Right lobe of liver (tissue), 6 donors: ENCODE results near the gene AAK1. TPM values are rescaled to one million over a fixed set of nuclear protein-coding genes. Genes with fewer than 3 reads are reported as not detected.

Source experiments
- ATAC-seq, 4 donors: fragments of 200-7000 bp; cut with Tn5 transposase; one replicate each; pipeline ENCODE4 v1.9.1; 2020; ENCODE audit warnings: mild to moderate bottlenecking in 4 of 4, moderate library complexity in 4 of 4
- DNase-seq, 3 donors: peaks; one replicate each; pipeline ENCODE4 v3.0.0-alpha.2; 2020
- H3K27ac ChIP-seq, 3 donors: fragments of 200-600 bp; one replicate each; pipeline ENCODE4 v1.8.0; 2022
- H3K27me3 ChIP-seq, 2 donors: fragments of 200-600 bp; one replicate each; pipeline ENCODE4 v1.8.0; 2022
- H3K36me3 ChIP-seq, 4 donors: fragments of 200-600 bp; sonication (generic) in 1 of 4; one replicate each; pipeline versions ENCODE4 v1.5.1 to v1.8.0; 2017 to 2022; ENCODE audit warnings: control low read depth in 1 of 4
- H3K4me1 ChIP-seq, 4 donors: fragments of 200-600 bp; sonication (generic) in 1 of 4; one replicate each; pipeline versions ENCODE4 v1.5.1 to v1.8.0; 2017 to 2022; ENCODE audit warnings: control low read depth in 1 of 4
- H3K4me3 ChIP-seq, 3 donors: fragments of 200-600 bp; one replicate each; pipeline ENCODE4 v1.8.0; 2022
- H3K9me3 ChIP-seq, 4 donors: fragments of 200-600 bp; sonication (generic) in 1 of 4; one replicate each; pipeline versions ENCODE4 v1.5.1 to v1.8.0; 2017 to 2022; ENCODE audit warnings: control low read depth in 1 of 4
- POLR2A ChIP-seq: fragments of 450-650 bp; IDR thresholded peaks from one replicate; pipeline ENCODE4 v1.6.1; 2017; ENCODE audit warnings: antibody characterized with exemption, mild to moderate bottlenecking
- WGBS: methylation state at CpG from one replicate; pipeline ENCODE4 v1.1.6; 2018; ENCODE audit warnings: low coverage, low lambda C conversion rate; ENCODE audit not compliant: insufficient coverage; ENCODE audit errors: missing lambda C conversion rate; 5-methylcytosine and 5-hydroxymethylcytosine counted together
- intact Hi-C, 2 donors: fragments of 100-400 bp; cut with DNase I; formaldehyde crosslinking; loops; one replicate each; pipeline versions ENCODE4 v1.11.2 to v1.14.1; 2022
- total RNA-seq, 6 experiments: library from RNA; depleted of rRNA in 2 of 6; stranded (reverse); fragments of >200 nt in 2 of 6; fragmentation: NEBNext Ultra II Directional in 3 of 6; extraction: Animal tissue kit (Norgen Biotek cat#: 25700) in 3 of 6; gene quantifications; one replicate each; pipeline versions ENCODE4 v1.1.0 to v1.2.4, GENCODE V29; 2016 to 2023
- TF ChIP-seq, protein P1 (sequence below), 4 donors: fragments of 200-600 bp in 3 of 4; fragments of 450-650 bp in 1 of 4; IDR thresholded peaks; one replicate each; pipeline versions ENCODE4 v1.5.1 to v1.8.0; 2016 to 2022; ENCODE audit warnings: antibody characterized with exemption in 4 of 4, mild to moderate bottlenecking in 2 of 4
- donor health status: DM: no; HTN: yes; CAD: no.
- donor health status: DM: no; HTN: no; CAD: no.
- donor health status: DM: no; HTN: no; CAD: no.
- donor health status: DM: no; HTN: yes; CAD: no.
- donor health status: DM: no; HTN: yes; CAD: no.

The AAK1 gene
- total RNA-seq, 6 experiments from 2014 or later, result 12.7 to 30.5 (median 20.5) TPM

DNA sequence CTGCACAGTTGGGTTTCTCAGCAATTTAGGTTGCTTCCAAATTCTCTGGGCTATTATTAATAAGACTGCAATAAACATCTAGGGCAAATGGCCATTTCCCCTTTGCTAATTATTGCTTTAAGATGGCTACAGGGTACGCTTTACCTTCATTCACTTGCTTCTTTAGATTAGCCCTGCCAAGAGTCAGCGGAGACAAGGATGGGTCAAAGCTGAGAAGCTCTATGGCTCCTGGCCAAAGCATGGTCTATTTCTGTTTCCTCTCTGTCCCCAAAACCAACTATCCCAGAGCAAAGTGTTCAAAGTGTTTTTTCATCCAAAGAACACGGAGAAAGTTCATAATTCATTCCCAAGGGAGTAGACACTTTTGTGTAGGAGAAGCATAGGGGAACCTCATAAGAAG lies 131.1 kb downstream of the AAK1 start:
- ATAC-seq (no peak), DNase-seq (no peak)
- Histone ChIP-seq H3K27me3 (no peaks in the 10 kb centered on the region), H3K4me3 (no peak overlapping the region), H3K27ac (no peak overlapping the region), H3K36me3 (peaks cover 0 to 32% (median 3%) of the 10 kb centered on the region in 4 donors), H3K9me3 (no peaks in the 10 kb centered on the region), H3K4me1 (no peaks in the 10 kb centered on the region)
- TF ChIP-seq POLR2A, result no peak
- TF ChIP-seq, protein P1, sequence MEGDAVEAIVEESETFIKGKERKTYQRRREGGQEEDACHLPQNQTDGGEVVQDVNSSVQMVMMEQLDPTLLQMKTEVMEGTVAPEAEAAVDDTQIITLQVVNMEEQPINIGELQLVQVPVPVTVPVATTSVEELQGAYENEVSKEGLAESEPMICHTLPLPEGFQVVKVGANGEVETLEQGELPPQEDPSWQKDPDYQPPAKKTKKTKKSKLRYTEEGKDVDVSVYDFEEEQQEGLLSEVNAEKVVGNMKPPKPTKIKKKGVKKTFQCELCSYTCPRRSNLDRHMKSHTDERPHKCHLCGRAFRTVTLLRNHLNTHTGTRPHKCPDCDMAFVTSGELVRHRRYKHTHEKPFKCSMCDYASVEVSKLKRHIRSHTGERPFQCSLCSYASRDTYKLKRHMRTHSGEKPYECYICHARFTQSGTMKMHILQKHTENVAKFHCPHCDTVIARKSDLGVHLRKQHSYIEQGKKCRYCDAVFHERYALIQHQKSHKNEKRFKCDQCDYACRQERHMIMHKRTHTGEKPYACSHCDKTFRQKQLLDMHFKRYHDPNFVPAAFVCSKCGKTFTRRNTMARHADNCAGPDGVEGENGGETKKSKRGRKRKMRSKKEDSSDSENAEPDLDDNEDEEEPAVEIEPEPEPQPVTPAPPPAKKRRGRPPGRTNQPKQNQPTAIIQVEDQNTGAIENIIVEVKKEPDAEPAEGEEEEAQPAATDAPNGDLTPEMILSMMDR (IDR thresholded peaks at IDR 0.05), result no peak
- WGBS, result 80% methylated on average over 3 of the region's 3 CpGs
- intact Hi-C loops, result no loop called here

DNA sequence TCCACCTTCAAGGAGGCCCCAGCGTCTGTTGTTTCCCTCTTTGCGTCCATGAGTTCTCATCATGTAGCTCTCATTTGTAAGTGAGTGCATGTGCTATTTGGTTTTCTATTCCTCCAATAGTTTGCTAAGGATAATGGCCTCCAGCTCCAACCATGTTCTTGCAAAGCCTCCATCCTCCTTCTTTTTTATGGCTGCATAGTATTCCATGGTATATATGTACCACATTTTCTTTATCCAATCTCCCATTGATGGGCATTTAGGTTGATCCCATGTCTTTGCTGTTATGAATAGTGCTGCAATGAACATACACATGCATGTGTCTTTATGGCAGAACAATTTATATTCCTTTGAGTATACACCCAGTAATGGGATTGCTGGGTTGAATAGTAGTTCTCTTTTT lies 133.3 kb downstream of the AAK1 start:
- Histone ChIP-seq H3K36me3 (peaks cover 0 to 38% (median 5%) of the 10 kb centered on the region in 4 donors), H3K27me3 (no peaks in the 10 kb centered on the region), H3K4me1 (no peaks in the 10 kb centered on the region), H3K9me3 (no peaks in the 10 kb centered on the region), H3K4me3 (no peak overlapping the region), H3K27ac (no peak overlapping the region)
- 93% methylated on average over 2 of the region's 2 CpGs for WGBS
- TF ChIP-seq POLR2A, result no peak
- TF ChIP-seq, protein P1 (IDR thresholded peaks at IDR 0.05), result no peak
- no peak for ATAC-seq
- intact Hi-C loops, result no loop called here
- DNase-seq, result no peak

DNA sequence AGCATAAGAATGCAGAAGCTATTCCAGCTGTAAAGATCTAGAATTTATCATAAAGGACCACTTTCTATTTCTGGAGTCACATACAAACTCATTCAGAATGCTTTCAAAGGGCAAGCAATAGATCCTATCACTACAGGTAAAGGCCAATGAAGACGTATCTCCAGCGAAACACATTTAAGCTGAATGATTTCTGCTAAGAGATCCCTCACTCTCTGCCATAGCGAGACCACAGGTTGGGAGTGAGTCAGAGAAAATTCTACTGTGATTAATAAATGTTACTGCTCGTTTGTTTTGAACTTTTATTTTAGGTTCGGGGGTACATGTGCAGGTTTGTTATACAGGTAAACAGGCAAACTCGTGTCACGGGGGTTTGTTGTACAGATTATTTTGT lies 133.8 kb downstream of the AAK1 start:
- Histone ChIP-seq H3K4me1 (no peaks in the 10 kb centered on the region), H3K4me3 (no peak overlapping the region), H3K27me3 (no peaks in the 10 kb centered on the region), H3K9me3 (no peaks in the 10 kb centered on the region), H3K27ac (no peak overlapping the region), H3K36me3 (peaks cover 0 to 38% (median 6%) of the 10 kb centered on the region in 4 donors)
- TF ChIP-seq, protein P1 (IDR thresholded peaks at IDR 0.05), result no peak
- TF ChIP-seq POLR2A, result no peak
- WGBS, result 97% methylated on average over 3 of the region's 7 CpGs
- DNase-seq (no peak), ATAC-seq (no peak)
- intact Hi-C loops, result no loop called here

DNA sequence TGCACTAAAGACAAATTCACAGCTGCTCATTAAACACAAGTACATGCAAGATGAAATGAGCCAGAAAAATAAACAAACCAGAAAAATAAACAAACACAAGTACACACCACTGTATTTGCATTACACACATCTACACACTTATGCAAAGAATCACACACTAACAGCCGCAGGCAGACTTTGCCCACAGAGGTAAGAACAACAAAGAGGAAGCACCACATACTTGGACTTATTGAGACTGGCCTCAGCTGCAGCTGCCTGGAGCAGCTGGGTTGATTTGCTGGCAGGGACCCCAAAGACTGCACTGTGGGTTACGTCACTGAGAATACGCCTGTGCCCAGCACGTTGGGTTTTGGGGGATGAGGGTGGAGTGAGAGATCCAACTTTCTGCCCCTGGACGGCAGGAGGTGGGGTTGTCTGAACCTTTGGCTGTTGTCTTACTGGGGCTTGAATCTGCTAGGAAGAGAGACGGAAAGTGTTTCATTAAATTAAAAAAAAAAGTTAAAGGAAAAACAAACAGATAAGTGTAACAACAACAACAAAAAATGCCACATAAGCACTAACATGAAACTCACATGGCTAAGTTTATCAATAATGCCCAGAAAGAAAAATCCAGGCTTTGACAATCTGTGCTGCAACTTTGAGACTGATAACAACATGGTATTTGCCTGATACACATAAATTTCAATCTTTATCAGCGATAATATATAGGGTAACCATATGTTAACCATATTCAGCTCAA lies 134.4 kb downstream of the AAK1 start:
- ATAC-seq (peak in 3 of 4 donors; percentile 22 to 60 (median 27)), DNase-seq (no peak)
- H3K27me3 ChIP-seq, result no peaks in the 10 kb centered on the region
- no peaks in the 10 kb centered on the region for H3K9me3 ChIP-seq
- H3K27ac ChIP-seq, result no peak overlapping the region
- no peak overlapping the region for H3K4me3 ChIP-seq
- H3K36me3 ChIP-seq, result peaks cover 0 to 36% (median 6%) of the 10 kb centered on the region in 4 donors
- intact Hi-C loops, result no loop called here
- WGBS, result 60% methylated on average over 7 of the region's 7 CpGs
- TF ChIP-seq, protein P1 (IDR thresholded peaks at IDR 0.05), result no peak
- TF ChIP-seq POLR2A, result no peak
- H3K4me1 ChIP-seq, result no peaks in the 10 kb centered on the region
